ENCODE measurements around the gene UBAP1. TPM values are rescaled to one million over a fixed set of nuclear protein-coding genes. Genes with fewer than 3 reads are reported as not detected.

Gene UBAP1
- total and polyA plus RNA-seq, 2 of the 4 experiments (the other 2 are of a cell fraction) = 30.6 to 37.0 TPM

GRCh38 chr9:34219421-34219820, 40.6 kb downstream of the UBAP1 start:
- H2AFZ ChIP-seq (replicated peaks; ENCODE audit: low read length, poor library complexity) = no peak overlapping the region
- H3K9ac ChIP-seq (ENCODE audit: low read depth, low read length) = no peak overlapping the region
- intact Hi-C loops (cut with micrococcal nuclease) = no loop called here
- no peak overlapping the region for H2BK5ac ChIP-seq (ENCODE audit: low read depth, low read length, poor library complexity, severe bottlenecking)
- H4K8ac ChIP-seq (ENCODE audit: low read depth in 2 of 2, low read length in 2 of 2) = no peak overlapping the region
- H4K20me1 ChIP-seq (ENCODE audit: insufficient read depth, low read length) = peaks cover 46% of the 10 kb centered on the region
- no peak overlapping the region for H3K56ac ChIP-seq (ENCODE audit: extremely low read depth, insufficient read depth, low read length)
- no peak overlapping the region for H2AK9ac ChIP-seq (replicated peaks; ENCODE audit: low read depth, low read length, poor library complexity)
- dilution Hi-C loops (cut with HindIII; ENCODE audit: low sequenced_read_pairs, unreplicated experiment) = no loop called here
- no peak overlapping the region for H3K14ac ChIP-seq (replicated peaks; ENCODE audit: low read depth, low read length)
- H4K91ac ChIP-seq (ENCODE audit: insufficient read depth, low read depth, low read length) = no peak overlapping the region
- ChIA-PET CTCF (no interaction called here), POLR2A (ENCODE audit: unreplicated experiment) (no interaction called here)
- H3K79me1 ChIP-seq (ENCODE audit: low read depth in 1 of 2, low read length in 2 of 2) = peaks cover 31 to 72% of the 10 kb centered on the region in 2 experiments
- H3K9me1 ChIP-seq (ENCODE audit: insufficient read depth, low read length) = peaks cover 20% of the 10 kb centered on the region
- no peak overlapping the region for H2BK20ac ChIP-seq (ENCODE audit: low read depth, low read length)
- no peaks in the 10 kb centered on the region for H3K27me3 ChIP-seq (ENCODE audit: control insufficient read depth, insufficient read depth, low read length)
- DNase-seq (no peak), ATAC-seq (ENCODE audit: low read depth) (no peak)
- in situ Hi-C loops (cut with MboI; ENCODE audit: low sequenced_read_pairs) = no loop called here
- H3K23ac ChIP-seq (ENCODE audit: low read depth, low read length) = no peak overlapping the region
- H3K18ac ChIP-seq (ENCODE audit: low read depth, low read length) = no peak overlapping the region
- no peak overlapping the region for H3K27ac ChIP-seq (ENCODE audit: insufficient read depth, low read length)
- WGBS, 2 experiments (ENCODE audit: extremely low coverage in 2 of 2, insufficient read length in 1 of 2) = no CpG with 5 or more reads among the region's 1 CpG
- H3K4ac ChIP-seq (ENCODE audit: low read depth, low read length) = no peak overlapping the region
- peaks cover 6% of the 10 kb centered on the region for H3K4me1 ChIP-seq (ENCODE audit: control insufficient read depth, insufficient read depth, low read length)
- H2BK120ac ChIP-seq (ENCODE audit: low read depth, low read length) = no peak overlapping the region
- TF ChIP-seq MAFK (IDR thresholded peaks at IDR 0.05; ENCODE audit: low read depth, low read length) (no peak), POLR2A (IDR thresholded peaks at IDR 0.05; ENCODE audit: low read depth, low read length) (no peak), MAZ (IDR thresholded peaks at IDR 0.05; ENCODE audit: borderline replicate concordance, low read depth, low read length) (no peak), BHLHE40 (IDR thresholded peaks at IDR 0.05; ENCODE audit: low read depth, low read length) (no peak), RFX5 (IDR thresholded peaks at IDR 0.05; ENCODE audit: low read depth, low read length) (no peak), RCOR1 (IDR thresholded peaks at IDR 0.05; ENCODE audit: insufficient replicate concordance, low read length) (no peak), FOS (IDR thresholded peaks at IDR 0.05; ENCODE audit: low read depth, low read length) (no peak)
- no peaks in the 10 kb centered on the region for H3K9me3 ChIP-seq (ENCODE audit: control insufficient read depth, insufficient read depth, low read length)
- no peak overlapping the region for H3K4me3 ChIP-seq (ENCODE audit: insufficient read depth, low read depth, low read length)
- H2BK15ac ChIP-seq (ENCODE audit: low read depth, low read length) = no peak overlapping the region
- no TSS peak for BruUV-seq (replicated peaks)
- H4K5ac ChIP-seq (ENCODE audit: low read depth, low read length) = no peak overlapping the region
- no peak overlapping the region for H2AK5ac ChIP-seq (ENCODE audit: low read depth, low read length)
- peaks cover 4% of the 10 kb centered on the region for H3K36me3 ChIP-seq (ENCODE audit: control insufficient read depth, insufficient read depth, low read length)
- H3K4me2 ChIP-seq (ENCODE audit: low read depth, low read length) = no peak overlapping the region

Measured in IMR-90 (cell line).